Activated T-cell treated with anti-CD3 and anti-CD28 coated beads, Interleukin-2, amount 50 U/mL, for 72 hours (primary cell): ENCODE results near the gene JMJD8. TPM values are rescaled to one million over a fixed set of nuclear protein-coding genes. Genes with fewer than 3 reads are reported as not detected.

Experiments used
- ATAC-seq, 2 donors: fragments of 150-1000 bp; cut with Tn5 transposase; replicated peaks in 1 of 2; 2 replicates each; pipeline ENCODE4 v1.10.0; 2021; ENCODE audit warnings: moderate library complexity in 2 of 2, mild to moderate bottlenecking in 1 of 2
- DNase-seq, 2 donors: peaks; one replicate each; pipeline ENCODE4 v3.0.0; 2021 to 2022; ENCODE audit warnings: mixed read lengths in 1 of 2
- H3K27ac Mint-ChIP-seq: one replicate; pipeline ENCODE4 v1.8.0; 2022; ENCODE audit warnings: mild to moderate bottlenecking, moderate library complexity, mixed read lengths
- H3K27me3 Mint-ChIP-seq: one replicate; pipeline ENCODE4 v1.8.0; 2022; ENCODE audit warnings: low read depth, mixed read lengths
- H3K36me3 Mint-ChIP-seq, 2 donors: one replicate each; pipeline ENCODE4 v1.8.0; 2022; ENCODE audit warnings: mixed read lengths in 2 of 2, mild to moderate bottlenecking in 1 of 2; ENCODE audit not compliant: insufficient read depth in 2 of 2
- H3K4me1 Mint-ChIP-seq: one replicate; pipeline ENCODE4 v1.8.0; 2022; ENCODE audit warnings: low read depth, mixed read lengths
- H3K4me3 Mint-ChIP-seq, 2 donors: one replicate each; pipeline ENCODE4 v1.8.0; 2022; ENCODE audit warnings: mild to moderate bottlenecking in 2 of 2, mixed read lengths in 2 of 2, moderate library complexity in 2 of 2
- H3K9me3 Mint-ChIP-seq, 2 donors: one replicate each; pipeline ENCODE4 v1.8.0; 2022; ENCODE audit warnings: mixed read lengths in 2 of 2
- total RNA-seq, 2 donors: library from RNA; stranded (reverse); gene quantifications; one replicate each; pipeline ENCODE4 v1.2.3, GENCODE V29; 2022

Gene JMJD8
- total RNA-seq, 2 donors from 2014 or later: 15.7 to 20.7 TPM

GRCh38 chr16:678209-678857 lies 5.8 kb downstream of the JMJD8 start:
- DNase-seq (no peak), ATAC-seq (no peak)
- H3K4me1 Mint-ChIP-seq: peaks cover 32% of the 10 kb centered on the region
- no peaks in the 10 kb centered on the region for H3K27me3 Mint-ChIP-seq
- peaks cover 0 to 5% of the 10 kb centered on the region in 2 donors for H3K36me3 Mint-ChIP-seq
- peak overlapping the region in 1 of 2 donors; percentile 81 for H3K4me3 Mint-ChIP-seq
- no peaks in the 10 kb centered on the region for H3K9me3 Mint-ChIP-seq
- no peak overlapping the region for H3K27ac Mint-ChIP-seq

DNA sequence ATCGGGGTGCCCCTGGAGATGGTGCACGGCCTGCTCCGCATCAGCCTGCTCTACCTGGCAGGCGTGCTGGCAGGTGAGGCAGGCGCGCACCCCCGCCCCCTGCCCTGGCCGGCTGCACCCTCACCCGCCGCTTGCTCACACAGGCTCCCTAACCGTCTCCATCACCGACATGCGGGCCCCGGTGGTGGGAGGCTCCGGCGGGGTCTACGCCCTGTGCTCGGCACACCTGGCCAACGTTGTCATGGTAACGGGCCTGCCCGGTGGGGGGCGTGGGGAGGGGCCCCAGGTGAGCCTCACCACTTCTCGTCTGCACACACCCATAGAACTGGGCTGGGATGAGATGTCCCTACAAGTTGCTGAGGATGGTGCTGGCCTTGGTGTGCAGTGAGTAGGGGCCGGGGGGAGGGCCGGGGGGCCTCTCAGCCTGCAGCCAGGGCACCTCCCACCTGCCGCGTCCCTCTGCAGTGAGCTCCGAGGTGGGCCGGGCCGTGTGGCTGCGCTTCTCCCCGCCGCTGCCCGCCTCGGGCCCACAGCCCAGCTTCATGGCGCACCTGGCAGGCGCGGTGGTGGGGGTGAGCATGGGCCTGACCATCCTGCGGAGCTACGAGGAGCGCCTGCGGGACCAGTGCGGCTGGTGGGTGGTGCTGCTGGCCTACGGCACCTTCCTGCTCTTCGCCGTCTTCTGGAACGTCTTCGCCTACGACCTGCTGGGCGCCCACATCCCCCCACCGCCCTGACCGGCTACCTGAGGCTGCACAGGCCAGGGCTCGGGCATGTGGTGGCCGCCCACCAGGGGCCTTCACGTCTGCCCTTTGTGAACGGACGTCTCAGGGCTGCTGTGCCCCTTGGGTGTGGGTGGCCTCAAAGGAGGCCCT lies 6.6 kb downstream of the JMJD8 start:
- Mint-ChIP-seq H3K36me3 (peaks cover 0 to 4% of the 10 kb centered on the region in 2 donors), H3K27me3 (no peaks in the 10 kb centered on the region), H3K9me3 (no peaks in the 10 kb centered on the region), H3K4me3 (no peak overlapping the region), H3K27ac (no peak overlapping the region), H3K4me1 (peaks cover 24% of the 10 kb centered on the region)
- DNase-seq (no peak), ATAC-seq (no peak)

DNA sequence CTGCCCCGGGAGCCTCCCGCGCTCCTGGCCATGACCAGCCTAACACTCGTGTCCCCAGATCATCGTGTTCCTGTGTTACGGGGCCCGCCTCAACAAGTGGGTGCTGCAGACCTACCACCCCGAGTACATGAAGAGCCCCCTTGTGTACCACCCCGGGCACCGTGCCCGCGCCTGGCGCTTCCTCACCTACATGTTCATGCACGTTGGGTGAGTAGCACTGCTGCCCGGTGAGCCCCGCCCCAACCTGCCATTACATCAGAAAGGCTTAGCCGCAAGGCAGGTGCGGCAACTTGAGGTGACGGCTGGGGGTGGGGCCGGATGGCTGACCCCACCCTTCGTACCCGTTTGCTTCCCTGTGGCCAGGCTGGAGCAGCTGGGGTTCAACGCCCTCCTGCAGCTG lies 7.2 kb downstream of the JMJD8 start:
- Mint-ChIP-seq H3K4me3 (no peak overlapping the region), H3K36me3 (peaks cover 0 to 3% of the 10 kb centered on the region in 2 donors), H3K4me1 (peaks cover 18% of the 10 kb centered on the region), H3K27ac (no peak overlapping the region), H3K27me3 (no peaks in the 10 kb centered on the region), H3K9me3 (no peaks in the 10 kb centered on the region)
- ATAC-seq: no peak
- no peak for DNase-seq

DNA sequence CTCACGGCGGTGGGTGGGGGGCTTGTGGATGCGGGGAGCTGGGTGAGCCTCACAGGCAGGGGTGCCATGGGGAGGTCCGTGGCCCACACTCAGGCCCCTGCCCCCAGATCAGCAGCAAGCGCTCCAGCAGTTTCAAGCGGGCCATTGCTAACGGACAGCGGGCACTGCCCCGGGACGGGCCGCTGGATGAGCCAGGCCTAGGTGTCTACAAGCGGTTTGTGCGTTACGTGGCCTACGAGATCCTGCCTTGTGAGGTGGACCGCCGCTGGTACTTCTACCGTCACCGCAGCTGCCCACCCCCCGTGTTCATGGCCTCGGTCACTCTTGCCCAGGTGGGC lies 7.6 kb downstream of the JMJD8 start:
- no peaks in the 10 kb centered on the region for H3K27me3 Mint-ChIP-seq
- DNase-seq (no peak), ATAC-seq (no peak)
- no peaks in the 10 kb centered on the region for H3K36me3 Mint-ChIP-seq
- peaks cover 14% of the 10 kb centered on the region for H3K4me1 Mint-ChIP-seq
- no peak overlapping the region for H3K4me3 Mint-ChIP-seq
- no peaks in the 10 kb centered on the region for H3K9me3 Mint-ChIP-seq
- no peak overlapping the region for H3K27ac Mint-ChIP-seq

DNA sequence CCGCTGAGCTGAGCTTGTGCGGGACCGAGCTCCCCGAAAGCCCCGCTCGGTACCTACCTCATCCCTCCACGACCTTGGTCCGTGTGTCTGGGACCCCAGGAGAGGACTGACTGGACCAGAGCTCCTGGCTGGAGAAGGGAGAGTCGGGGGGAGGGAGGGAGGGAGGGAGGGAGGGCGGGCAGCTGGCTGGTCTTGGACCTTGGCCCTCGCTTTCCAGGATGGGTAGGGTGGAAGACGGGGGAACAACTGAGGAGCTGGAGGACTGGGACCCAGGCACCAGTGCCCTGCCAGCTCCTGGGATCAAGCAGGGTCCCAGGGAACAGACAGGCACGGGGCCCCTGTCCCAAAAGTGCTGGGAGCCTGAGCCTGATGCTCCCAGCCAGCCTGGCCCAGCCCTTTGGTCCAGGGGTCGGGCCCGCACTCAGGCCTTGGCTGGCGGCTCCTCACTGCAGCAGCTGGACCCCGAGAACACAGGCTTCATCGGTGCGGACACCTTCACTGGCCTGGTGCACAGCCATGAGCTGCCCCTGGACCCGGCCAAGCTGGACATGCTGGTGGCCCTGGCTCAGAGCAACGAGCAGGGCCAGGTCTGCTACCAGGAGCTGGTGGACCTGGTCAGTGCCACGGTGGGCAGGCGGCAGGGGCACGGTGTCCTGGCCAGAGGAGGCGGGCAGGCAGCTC lies 8.1 kb downstream of the JMJD8 start:
- ATAC-seq (no peak), DNase-seq (no peak)
- Mint-ChIP-seq H3K27ac (no peak overlapping the region), H3K4me3 (no peak overlapping the region), H3K27me3 (no peaks in the 10 kb centered on the region), H3K36me3 (peaks cover 0 to 2% of the 10 kb centered on the region in 2 donors), H3K4me1 (peaks cover 9% of the 10 kb centered on the region), H3K9me3 (no peaks in the 10 kb centered on the region)

- Mint-ChIP-seq H3K4me3 (peak within 1 kb of the TSS; percentile 31 to 63), H3K9me3 (no peaks in the 10 kb centered on the region), H3K27ac (no peak within 1 kb of the TSS), H3K27me3 (no peaks in the 10 kb centered on the region), H3K36me3 (peaks cover 0 to 2% of the 10 kb centered on the region in 2 donors), H3K4me1 (peaks cover 7% of the 10 kb centered on the region)
- no peak for ATAC-seq
- no peak for DNase-seq
Measured at GRCh38 chr16:674968-675883, 8.9 kb downstream of the JMJD8 start, which contains the start of gene RHBDL1. Gene RHBDL1 (plus strand): TSS chr16:675671. CDS start chr16:675791, 120 bp downstream.

DNA sequence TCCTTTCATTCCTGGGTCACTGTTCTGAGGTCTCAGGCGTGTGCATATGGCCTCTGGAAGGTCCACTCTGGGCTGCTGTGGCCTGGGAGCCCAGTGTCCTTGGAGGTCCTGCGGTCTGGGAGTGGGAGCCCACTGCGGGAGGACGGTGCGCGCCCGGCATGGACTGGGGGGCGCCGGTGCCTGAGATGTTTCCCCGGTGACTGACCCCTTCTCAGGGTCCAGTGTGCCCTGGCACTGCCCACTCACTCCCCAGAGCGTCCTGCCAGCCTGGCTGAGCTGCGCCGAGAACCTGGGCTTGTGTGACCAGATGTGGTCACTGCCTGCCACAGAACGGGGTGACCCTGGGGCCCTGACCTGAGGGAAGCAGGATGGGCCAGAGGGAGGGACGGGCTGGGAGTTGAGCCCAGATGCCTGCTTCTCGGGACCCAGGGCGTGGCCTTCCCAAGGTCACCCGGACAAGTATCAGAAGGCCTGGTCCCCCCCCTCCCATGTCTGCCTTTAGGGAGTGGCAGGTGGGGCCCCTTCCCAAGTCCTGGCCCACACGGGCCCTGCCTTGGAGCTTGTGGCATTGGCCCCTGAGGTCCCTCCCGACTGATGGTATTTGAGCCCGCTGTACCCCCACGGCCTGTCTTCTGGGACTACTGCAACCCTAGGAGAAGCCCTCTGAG lies 9.8 kb downstream of the JMJD8 start:
- DNase-seq (no peak), ATAC-seq (no peak)
- Mint-ChIP-seq H3K27me3 (no peaks in the 10 kb centered on the region), H3K27ac (no peak overlapping the region), H3K9me3 (no peaks in the 10 kb centered on the region), H3K4me3 (no peak overlapping the region), H3K36me3 (peaks cover 0 to 2% of the 10 kb centered on the region in 2 donors), H3K4me1 (peaks cover 11% of the 10 kb centered on the region)

- H3K36me3 Mint-ChIP-seq: peaks cover 0 to 2% of the 10 kb centered on the region in 2 donors
- H3K9me3 Mint-ChIP-seq: no peaks in the 10 kb centered on the region
- H3K27ac Mint-ChIP-seq: no peak overlapping the region
- DNase-seq (no peak), ATAC-seq (no peak)
- peaks cover 4% of the 10 kb centered on the region for H3K4me1 Mint-ChIP-seq
- H3K27me3 Mint-ChIP-seq: no peaks in the 10 kb centered on the region
- no peak overlapping the region for H3K4me3 Mint-ChIP-seq
Measured at GRCh38 chr16:673399-673991, 10.6 kb downstream of the JMJD8 start.

DNA sequence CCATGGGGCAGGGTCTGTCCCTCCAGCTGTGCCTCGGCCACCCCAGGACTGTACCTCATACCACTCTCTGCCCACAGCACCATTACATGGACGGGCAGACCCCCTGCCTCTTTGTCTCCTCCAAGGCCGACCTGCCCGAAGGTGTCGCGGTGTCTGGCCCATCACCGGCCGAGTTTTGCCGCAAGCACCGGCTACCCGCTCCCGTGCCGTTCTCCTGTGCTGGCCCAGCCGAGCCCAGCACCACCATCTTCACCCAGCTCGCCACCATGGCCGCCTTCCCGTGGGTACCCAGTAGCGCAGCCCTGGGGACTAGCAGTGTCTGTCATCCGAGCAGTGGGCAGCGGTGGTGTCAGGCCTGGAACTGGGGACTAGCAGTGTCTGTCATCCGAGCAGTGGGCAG lies 11.3 kb downstream of the JMJD8 start:
- peaks cover 0 to 2% of the 10 kb centered on the region in 2 donors for H3K36me3 Mint-ChIP-seq
- H3K4me1 Mint-ChIP-seq: peaks cover 4% of the 10 kb centered on the region
- ATAC-seq (no peak), DNase-seq (no peak)
- no peak overlapping the region for H3K4me3 Mint-ChIP-seq
- H3K27ac Mint-ChIP-seq: no peak overlapping the region
- H3K27me3 Mint-ChIP-seq: no peaks in the 10 kb centered on the region
- H3K9me3 Mint-ChIP-seq: no peaks in the 10 kb centered on the region

- no peak for ATAC-seq
- H3K27ac Mint-ChIP-seq: no peak overlapping the region
- peaks cover 0 to 2% of the 10 kb centered on the region in 2 donors for H3K36me3 Mint-ChIP-seq
- H3K27me3 Mint-ChIP-seq: no peaks in the 10 kb centered on the region
- H3K4me1 Mint-ChIP-seq: peaks cover 9% of the 10 kb centered on the region
- no peak for DNase-seq
- H3K4me3 Mint-ChIP-seq: no peak overlapping the region
- no peaks in the 10 kb centered on the region for H3K9me3 Mint-ChIP-seq
Measured at GRCh38 chr16:672371-672770, 11.8 kb downstream of the JMJD8 start.

- H3K4me3 Mint-ChIP-seq: no peak overlapping the region
- no peak for ATAC-seq
- H3K4me1 Mint-ChIP-seq: peaks cover 9% of the 10 kb centered on the region
- H3K27me3 Mint-ChIP-seq: no peaks in the 10 kb centered on the region
- no peak for DNase-seq
- no peak overlapping the region for H3K27ac Mint-ChIP-seq
- H3K9me3 Mint-ChIP-seq: no peaks in the 10 kb centered on the region
- H3K36me3 Mint-ChIP-seq: peaks cover 0 to 2% of the 10 kb centered on the region in 2 donors
Measured at GRCh38 chr16:671353-672131, 12.6 kb downstream of the JMJD8 start.
